GM23248 (cell line): ENCODE data around the gene PAX6. TPM values are rescaled to one million over a fixed set of nuclear protein-coding genes. Genes with fewer than 3 reads are reported as not detected.

Experiments used
- DNase-seq: peaks from one replicate; pipeline ENCODE4 v3.0.0-alpha.2; 2015
- H2AFZ ChIP-seq: fragments of 200-600 bp; sonication (generic); 2 replicates; pipeline ENCODE4 v1.6.1; 2016; ENCODE audit warnings: antibody characterized with exemption
- H3F3A ChIP-seq: fragments of 200-600 bp; sonication (generic); 2 replicates; pipeline ENCODE4 v1.6.1; 2016; ENCODE audit warnings: mild to moderate bottlenecking, antibody characterized with exemption, mixed run types; ENCODE audit not compliant: insufficient read depth
- H3K27ac ChIP-seq: fragments of 200-600 bp; sonication (generic); 2 replicates; pipeline ENCODE4 v1.5.1; 2016; ENCODE audit warnings: mild to moderate bottlenecking
- H3K27me3 ChIP-seq: fragments of 200-600 bp; sonication (generic); replicated peaks from 2 replicates; pipeline ENCODE4 v1.6.1; 2016; ENCODE audit warnings: mild to moderate bottlenecking; ENCODE audit not compliant: insufficient read depth
- H3K36me3 ChIP-seq: fragments of 200-600 bp; sonication (generic); 2 replicates; pipeline ENCODE4 v1.6.1; 2016; ENCODE audit warnings: low read depth, mild to moderate bottlenecking
- H3K4me1 ChIP-seq: fragments of 200-600 bp; sonication (generic); 2 replicates; pipeline ENCODE4 v1.6.1; 2016; ENCODE audit warnings: mild to moderate bottlenecking; ENCODE audit not compliant: insufficient read depth
- H3K4me2 ChIP-seq: fragments of 200-600 bp; sonication (generic); one replicate; pipeline ENCODE4 v1.6.1; 2016; ENCODE audit warnings: mild to moderate bottlenecking; ENCODE audit not compliant: unreplicated experiment
- H3K4me3 ChIP-seq: fragments of 200-600 bp; sonication (generic); 2 replicates; pipeline ENCODE4 v1.5.1; 2016; ENCODE audit warnings: mild to moderate bottlenecking
- H3K79me2 ChIP-seq: fragments of 200-600 bp; sonication (generic); 2 replicates; pipeline ENCODE4 v1.6.1; 2016; ENCODE audit warnings: mild to moderate bottlenecking; ENCODE audit not compliant: insufficient read depth
- H3K9ac ChIP-seq: fragments of 200-600 bp; sonication (generic); 2 replicates; pipeline ENCODE4 v1.6.1; 2016; ENCODE audit warnings: mild to moderate bottlenecking
- H3K9me2 ChIP-seq: fragments of 200-600 bp; sonication (generic); 2 replicates; pipeline ENCODE4 v1.6.1; 2016; ENCODE audit warnings: mixed run types, mild to moderate bottlenecking, moderate library complexity; ENCODE audit not compliant: insufficient read depth
- H3K9me3 ChIP-seq: fragments of 200-600 bp; sonication (generic); one replicate; pipeline ENCODE4 v1.6.1; 2017; ENCODE audit warnings: low read depth
- H4K20me1 ChIP-seq: fragments of 200-600 bp; sonication (generic); 2 replicates; pipeline ENCODE4 v1.6.0; 2016; ENCODE audit not compliant: insufficient read depth
- EZH2 ChIP-seq: fragments of 200-600 bp; sonication (generic); IDR thresholded peaks from 2 replicates; pipeline ENCODE4 v1.6.1; 2018; ENCODE audit warnings: antibody characterized with exemption, mild to moderate bottlenecking; ENCODE audit not compliant: insufficient read depth, poor library complexity, severe bottlenecking
- EZH2phosphoT487 ChIP-seq: fragments of 200-600 bp; sonication (generic); IDR thresholded peaks from 2 replicates; pipeline ENCODE4 v1.6.1; 2018; ENCODE audit warnings: antibody characterized with exemption, moderate library complexity, mild to moderate bottlenecking, low read depth; ENCODE audit not compliant: insufficient read depth
- WGBS, 2 experiments: methylation state at CpG; one replicate each; pipeline ENCODE4 v1.1.6; 2015 to 2017; ENCODE audit warnings: low lambda C conversion rate in 2 of 2, low coverage in 1 of 2; ENCODE audit errors: missing lambda C conversion rate in 2 of 2; 5-methylcytosine and 5-hydroxymethylcytosine counted together
- in situ Hi-C: fragments of 300-500 bp; cut with MboI; formaldehyde crosslinking; loops from 2 replicates; pipeline ENCODE4 v1.15.0; 2020
- polyA plus RNA-seq: library from polyadenylated mRNA; unstranded; fragments of >200 nt; fragmentation: Nextera tagmentation; extraction: Ambion mirVana; gene quantifications from 2 replicates; pipeline ENCODE4 v1.2.1, GENCODE V29; 2016
- total RNA-seq: library from RNA; depleted of rRNA; stranded (reverse); fragments of >200 nt; shearing (Covaris generic); gene quantifications from 2 replicates; pipeline ENCODE4 v1.2.3, GENCODE V29; 2014

Gene PAX6
- total and polyA plus RNA-seq, 2 experiments from 2014 or later = 0.21 TPM; not detected in 1

DNA sequence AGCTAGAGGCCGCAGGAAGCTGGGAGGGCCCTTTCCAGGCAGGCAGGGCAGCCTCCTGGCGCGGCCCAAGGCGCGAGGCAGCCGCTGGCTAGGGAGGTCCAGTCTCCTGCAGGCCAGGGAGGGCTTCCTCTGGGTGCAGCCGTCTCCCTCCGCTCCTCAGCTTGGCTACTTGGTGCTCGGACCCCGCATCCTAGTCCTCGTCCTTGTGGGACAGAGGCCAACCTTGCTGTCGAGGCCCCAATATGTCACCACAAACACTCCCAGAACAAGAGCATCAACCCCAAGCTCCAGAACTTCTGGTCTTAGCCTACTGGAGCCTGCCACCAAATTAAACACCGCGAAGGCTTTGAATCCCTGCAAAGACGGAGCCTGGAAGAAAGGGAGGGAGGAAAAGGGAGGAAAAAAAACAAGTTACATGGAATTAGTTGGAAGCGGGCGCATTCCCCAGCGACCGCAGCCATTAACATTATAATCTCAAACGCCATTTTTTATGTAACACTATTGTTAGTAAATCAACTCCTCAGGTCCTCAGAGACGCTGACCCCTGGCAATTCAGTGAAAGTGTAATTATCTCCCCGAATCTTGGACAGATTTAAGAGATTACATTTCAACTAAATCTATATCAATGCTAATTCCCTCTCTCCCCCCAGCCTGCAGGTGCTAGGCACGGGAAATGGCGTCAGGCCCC is 12.7 kb upstream of the PAX6 start:
- Histone ChIP-seq H3K27me3 (peaks cover 94% of the 10 kb centered on the region), H2AFZ (no peak overlapping the region), H3K4me1 (no peaks in the 10 kb centered on the region), H3K27ac (no peak overlapping the region), H4K20me1 (no peaks in the 10 kb centered on the region), H3K9me2 (no peaks in the 10 kb centered on the region), H3K9ac (no peak overlapping the region), H3K4me2 (no peak overlapping the region), H3F3A (no peaks in the 10 kb centered on the region), H3K79me2 (no peaks in the 10 kb centered on the region), H3K9me3 (no peaks in the 10 kb centered on the region), H3K4me3 (no peak overlapping the region), H3K36me3 (no peaks in the 10 kb centered on the region)
- DNase-seq = no peak
- WGBS, 2 experiments = 70 to 74% methylated on average over 24 of the region's 24 CpGs
- no peak for TF ChIP-seq EZH2phosphoT487
- TF ChIP-seq EZH2 = no peak
- in situ Hi-C loops = no loop called here

DNA sequence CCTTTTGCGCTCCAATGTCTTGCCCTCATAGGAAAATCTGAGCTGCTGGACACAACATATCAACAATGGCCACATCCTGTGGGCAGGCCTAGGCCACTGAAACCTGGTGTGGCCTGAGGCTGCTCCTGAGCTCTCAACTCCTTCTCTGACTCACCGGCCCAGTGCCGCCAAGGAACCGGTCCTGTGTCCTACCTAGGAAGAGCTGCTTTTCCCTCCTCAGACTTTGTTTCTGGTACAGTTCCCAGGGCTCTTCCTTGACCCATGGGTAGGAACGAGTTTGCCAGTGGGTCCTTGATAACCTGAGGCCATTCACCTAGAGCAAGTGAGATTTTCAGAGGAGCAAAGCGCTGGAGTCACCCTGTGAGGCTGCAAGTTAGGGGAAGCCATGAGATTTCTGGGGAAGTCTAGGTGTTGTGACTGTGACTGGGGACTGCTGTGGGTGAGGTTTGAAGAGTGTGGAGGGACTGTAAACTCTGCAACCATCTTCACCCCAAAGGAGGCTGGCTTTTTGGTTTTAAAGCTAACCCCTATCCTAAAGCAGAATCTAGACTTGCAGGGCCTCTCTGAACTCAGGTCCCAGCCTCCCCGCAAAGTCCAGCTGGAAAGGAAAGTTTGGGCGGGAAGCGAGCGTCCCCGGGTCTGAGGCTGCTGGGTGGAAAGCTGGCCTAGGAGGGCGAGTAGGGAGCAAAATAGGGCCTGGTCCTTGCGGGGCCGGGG is 12.0 kb upstream of the PAX6 start:
- H3K4me3 ChIP-seq = no peak overlapping the region
- no peak overlapping the region for H3K4me2 ChIP-seq
- no peak overlapping the region for H3K9ac ChIP-seq
- no peaks in the 10 kb centered on the region for H3K36me3 ChIP-seq
- no peaks in the 10 kb centered on the region for H3K9me2 ChIP-seq
- H3K27ac ChIP-seq = no peak overlapping the region
- no peak for TF ChIP-seq EZH2phosphoT487
- TF ChIP-seq EZH2 = no peak
- H3K4me1 ChIP-seq = no peaks in the 10 kb centered on the region
- 71 to 77% methylated on average over 14 of the region's 14 CpGs for WGBS, 2 experiments
- no peak overlapping the region for H2AFZ ChIP-seq
- no peak for DNase-seq
- in situ Hi-C loops = no loop called here
- no peaks in the 10 kb centered on the region for H4K20me1 ChIP-seq
- no peaks in the 10 kb centered on the region for H3K79me2 ChIP-seq
- peaks cover 94% of the 10 kb centered on the region for H3K27me3 ChIP-seq
- H3F3A ChIP-seq = no peaks in the 10 kb centered on the region
- H3K9me3 ChIP-seq = no peaks in the 10 kb centered on the region

DNA sequence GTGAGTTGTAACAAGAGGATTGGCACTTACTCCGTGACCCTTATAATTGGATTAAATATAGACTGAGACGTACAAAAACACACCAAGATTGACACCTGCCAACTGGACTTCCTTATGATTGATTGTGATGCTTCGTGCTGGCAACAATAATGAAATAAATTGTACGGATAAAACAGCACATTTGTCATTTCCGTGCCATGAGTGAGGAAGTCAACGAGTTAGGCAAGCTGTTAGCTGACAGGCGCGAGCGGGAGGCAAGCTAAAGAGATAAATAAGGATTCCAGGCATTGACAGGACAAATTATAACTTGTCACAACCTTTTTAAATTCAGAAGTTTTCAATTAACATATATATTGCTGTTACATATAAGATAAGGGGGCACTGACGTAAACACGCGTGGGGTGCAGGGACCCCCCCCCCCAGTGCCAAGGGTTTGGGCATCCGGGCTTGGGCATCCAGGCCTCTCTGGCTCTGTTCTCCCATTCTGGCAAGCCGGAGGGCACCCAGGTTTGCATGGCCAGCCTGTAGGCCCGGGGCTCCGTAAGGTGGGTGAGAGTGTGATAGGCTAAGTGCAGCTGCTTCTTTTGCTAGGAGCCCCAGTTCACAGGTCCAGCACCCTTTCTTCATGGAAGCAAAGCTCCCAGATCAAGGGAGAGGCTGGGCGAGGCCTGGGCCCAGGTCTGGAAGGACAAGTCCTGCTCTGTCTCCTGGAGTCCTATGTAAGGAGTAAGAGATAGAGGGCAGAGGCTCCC is 11.2 kb upstream of the PAX6 start:
- WGBS, 2 experiments = 81 to 83% methylated on average over 17 of the region's 17 CpGs
- no peaks in the 10 kb centered on the region; the same call in 1 of the 2 replicates for H3K4me1 ChIP-seq
- H3K9me2 ChIP-seq = no peaks in the 10 kb centered on the region
- no peaks in the 10 kb centered on the region for H3K36me3 ChIP-seq
- H3K4me3 ChIP-seq = no peak overlapping the region
- no peak overlapping the region for H3K27ac ChIP-seq
- no peak for TF ChIP-seq EZH2
- no peaks in the 10 kb centered on the region for H3K79me2 ChIP-seq
- H2AFZ ChIP-seq = no peak overlapping the region
- no peak overlapping the region for H3K9ac ChIP-seq
- H3K27me3 ChIP-seq = peaks cover 94% of the 10 kb centered on the region
- in situ Hi-C loops = no loop called here
- no peak for DNase-seq
- no peaks in the 10 kb centered on the region for H3K9me3 ChIP-seq
- H4K20me1 ChIP-seq = no peaks in the 10 kb centered on the region
- H3F3A ChIP-seq = no peaks in the 10 kb centered on the region
- H3K4me2 ChIP-seq = no peak overlapping the region

DNA sequence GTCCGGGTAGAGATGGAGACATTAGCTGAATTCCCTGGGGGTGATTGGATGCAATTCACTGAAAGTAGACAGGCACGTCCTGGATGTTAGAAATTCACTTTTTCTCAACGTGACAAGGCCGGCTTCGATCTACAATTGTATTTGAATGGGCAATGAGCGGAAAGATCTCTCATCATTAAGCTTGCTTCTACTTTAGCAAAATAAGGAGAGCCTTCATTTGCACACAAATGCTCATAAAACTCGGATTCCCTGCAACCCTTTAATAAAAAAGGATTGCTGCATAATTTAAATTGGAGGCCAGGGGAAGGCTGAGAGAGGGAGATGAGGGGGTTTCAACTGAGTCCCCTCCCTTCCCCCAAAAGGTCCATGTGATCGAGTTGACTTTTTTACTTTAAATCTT is 10.6 kb upstream of the PAX6 start:
- Histone ChIP-seq H3K4me3 (no peak overlapping the region), H3K79me2 (no peaks in the 10 kb centered on the region), H3K9ac (no peak overlapping the region), H3K9me2 (no peaks in the 10 kb centered on the region), H3K27ac (no peak overlapping the region), H3K9me3 (no peaks in the 10 kb centered on the region), H3K27me3 (peaks cover 94% of the 10 kb centered on the region), H2AFZ (no peak overlapping the region), H3K4me1 (peaks cover 4% of the 10 kb centered on the region; the same call in 1 of the 2 replicates), H3K36me3 (no peaks in the 10 kb centered on the region), H3F3A (no peaks in the 10 kb centered on the region), H4K20me1 (no peaks in the 10 kb centered on the region), H3K4me2 (no peak overlapping the region)
- TF ChIP-seq EZH2 (no peak), EZH2phosphoT487 (no peak)
- in situ Hi-C loops = no loop called here
- no peak for DNase-seq
- 69 to 73% methylated on average over 8 of the region's 8 CpGs for WGBS, 2 experiments
